ENCODE data around the gene ALKBH8. TPM values are rescaled to one million over a fixed set of nuclear protein-coding genes. Genes with fewer than 3 reads are reported as not detected.

ALKBH8 gene
- total and polyA plus RNA-seq, 2 experiments from 2014 or later, result 2.7 to 5.2 TPM

DNA sequence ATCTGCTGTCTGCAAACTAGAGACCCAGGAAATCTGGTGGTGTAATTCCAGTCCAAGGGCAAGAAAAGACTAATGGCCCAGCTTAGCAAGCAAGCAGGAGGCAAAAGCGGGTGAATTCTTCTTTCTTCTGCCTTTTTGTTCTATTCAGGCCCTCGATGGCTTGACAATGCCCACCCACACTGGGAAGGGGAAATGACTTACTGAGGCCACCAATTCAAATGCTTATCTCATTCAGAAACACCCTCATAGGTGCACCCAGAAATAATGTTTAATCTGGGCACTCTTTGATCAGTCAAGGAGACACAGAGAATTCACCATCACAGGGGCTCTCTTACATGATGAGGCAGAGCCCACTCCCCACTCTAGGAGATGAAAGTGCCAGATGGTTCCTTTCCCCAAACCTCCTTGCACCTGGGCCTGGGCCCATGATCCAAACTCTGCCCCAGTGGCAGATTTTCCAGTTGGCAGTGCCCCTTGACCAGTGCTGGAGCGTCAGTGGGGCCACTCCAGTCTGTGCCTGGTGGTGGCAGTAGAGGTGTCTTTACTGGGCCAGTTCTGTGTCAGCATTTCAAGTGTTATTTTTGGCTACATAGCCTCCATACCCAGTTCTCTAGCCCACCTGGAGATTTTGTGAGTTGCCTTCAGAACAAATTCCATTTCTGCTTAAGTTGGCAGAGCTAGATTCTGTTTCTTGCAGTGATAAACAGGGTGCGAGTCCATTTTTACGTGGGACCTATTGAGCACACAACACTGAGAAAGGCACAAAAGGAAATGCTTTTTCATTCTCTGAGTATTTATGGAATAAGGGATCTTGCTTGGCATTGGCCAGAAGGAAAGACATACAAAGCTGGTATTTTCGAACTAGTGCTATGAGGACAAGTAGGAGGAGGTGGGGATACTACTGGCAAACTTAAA lies 32.9 kb upstream of the ALKBH8 start:
- H3K9me2 ChIP-seq (replicated peaks; ENCODE audit: insufficient read depth), result no peaks in the 10 kb centered on the region
- WGBS (ENCODE audit: low lambda C conversion rate, missing lambda C conversion rate), result 63% methylated on average over 6 of the region's 6 CpGs
- no peaks in the 10 kb centered on the region for H3K36me3 ChIP-seq (replicated peaks; ENCODE audit: insufficient read depth, low read depth)
- H4K20me1 ChIP-seq (ENCODE audit: insufficient read depth, poor library complexity, severe bottlenecking), result no peaks in the 10 kb centered on the region
- TF ChIP-seq EZH2phosphoT487 (IDR thresholded peaks at IDR 0.05; ENCODE audit: low read depth, severe bottlenecking, unreplicated experiment) (no peak), EZH2 (IDR thresholded peaks at IDR 0.05; ENCODE audit: borderline replicate concordance) (no peak)
- TF ChIP-seq, protein P1, sequence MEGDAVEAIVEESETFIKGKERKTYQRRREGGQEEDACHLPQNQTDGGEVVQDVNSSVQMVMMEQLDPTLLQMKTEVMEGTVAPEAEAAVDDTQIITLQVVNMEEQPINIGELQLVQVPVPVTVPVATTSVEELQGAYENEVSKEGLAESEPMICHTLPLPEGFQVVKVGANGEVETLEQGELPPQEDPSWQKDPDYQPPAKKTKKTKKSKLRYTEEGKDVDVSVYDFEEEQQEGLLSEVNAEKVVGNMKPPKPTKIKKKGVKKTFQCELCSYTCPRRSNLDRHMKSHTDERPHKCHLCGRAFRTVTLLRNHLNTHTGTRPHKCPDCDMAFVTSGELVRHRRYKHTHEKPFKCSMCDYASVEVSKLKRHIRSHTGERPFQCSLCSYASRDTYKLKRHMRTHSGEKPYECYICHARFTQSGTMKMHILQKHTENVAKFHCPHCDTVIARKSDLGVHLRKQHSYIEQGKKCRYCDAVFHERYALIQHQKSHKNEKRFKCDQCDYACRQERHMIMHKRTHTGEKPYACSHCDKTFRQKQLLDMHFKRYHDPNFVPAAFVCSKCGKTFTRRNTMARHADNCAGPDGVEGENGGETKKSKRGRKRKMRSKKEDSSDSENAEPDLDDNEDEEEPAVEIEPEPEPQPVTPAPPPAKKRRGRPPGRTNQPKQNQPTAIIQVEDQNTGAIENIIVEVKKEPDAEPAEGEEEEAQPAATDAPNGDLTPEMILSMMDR (IDR thresholded peaks at IDR 0.05; ENCODE audit: poor library complexity), result peak; percentile 29
- no peak overlapping the region for H3K4me3 ChIP-seq
- peaks cover 37% of the 10 kb centered on the region for H3K27me3 ChIP-seq
- no peak overlapping the region for H3K27ac ChIP-seq
- H3K4me1 ChIP-seq (ENCODE audit: insufficient read depth), result no peaks in the 10 kb centered on the region
- no peak overlapping the region for H2AFZ ChIP-seq
- DNase-seq (ENCODE audit: low spot score), result peak; percentile 23
- H3K9me3 ChIP-seq (ENCODE audit: low read depth), result no peaks in the 10 kb centered on the region
- no peak overlapping the region for H3K4me2 ChIP-seq
- H3K79me2 ChIP-seq, result no peaks in the 10 kb centered on the region

DNA sequence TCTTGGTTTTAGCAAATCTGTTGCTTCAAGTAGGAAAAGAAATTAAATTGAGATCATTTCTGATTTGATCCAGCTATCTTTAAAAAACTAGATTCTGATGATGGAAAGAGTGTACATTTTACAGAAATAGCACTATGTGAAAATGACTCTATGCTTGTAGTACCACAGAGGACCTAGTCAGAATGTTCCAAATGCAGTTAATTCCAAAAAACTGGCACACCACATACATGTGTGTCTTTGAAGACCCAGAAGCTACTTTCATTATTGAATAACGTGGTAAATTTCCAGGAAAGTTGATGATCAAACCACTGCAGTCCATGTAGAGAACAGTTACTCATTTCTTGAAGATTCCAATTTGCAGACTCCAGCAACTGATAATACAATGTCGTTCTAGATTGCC lies 29.2 kb upstream of the ALKBH8 start:
- 45% methylated on average over 2 of the region's 2 CpGs for WGBS (ENCODE audit: low lambda C conversion rate, missing lambda C conversion rate)
- TF ChIP-seq EZH2phosphoT487 (IDR thresholded peaks at IDR 0.05; ENCODE audit: low read depth, severe bottlenecking, unreplicated experiment), result no peak
- TF ChIP-seq, protein P1 (IDR thresholded peaks at IDR 0.05; ENCODE audit: poor library complexity), result no peak
- no peak for TF ChIP-seq EZH2 (IDR thresholded peaks at IDR 0.05; ENCODE audit: borderline replicate concordance)
- no peaks in the 10 kb centered on the region for H3K79me2 ChIP-seq
- H2AFZ ChIP-seq, result no peak overlapping the region
- H3K4me3 ChIP-seq, result no peak overlapping the region
- no peaks in the 10 kb centered on the region for H3K9me3 ChIP-seq (ENCODE audit: low read depth)
- H3K27ac ChIP-seq, result no peak overlapping the region
- H4K20me1 ChIP-seq (ENCODE audit: insufficient read depth, poor library complexity, severe bottlenecking), result no peaks in the 10 kb centered on the region
- H3K9me2 ChIP-seq (replicated peaks; ENCODE audit: insufficient read depth), result no peaks in the 10 kb centered on the region
- no peak overlapping the region for H3K4me2 ChIP-seq
- DNase-seq (ENCODE audit: low spot score), result no peak
- peaks cover 9% of the 10 kb centered on the region for H3K4me1 ChIP-seq (ENCODE audit: insufficient read depth)
- peaks cover 66% of the 10 kb centered on the region for H3K27me3 ChIP-seq
- no peaks in the 10 kb centered on the region for H3K36me3 ChIP-seq (replicated peaks; ENCODE audit: insufficient read depth, low read depth)

DNA sequence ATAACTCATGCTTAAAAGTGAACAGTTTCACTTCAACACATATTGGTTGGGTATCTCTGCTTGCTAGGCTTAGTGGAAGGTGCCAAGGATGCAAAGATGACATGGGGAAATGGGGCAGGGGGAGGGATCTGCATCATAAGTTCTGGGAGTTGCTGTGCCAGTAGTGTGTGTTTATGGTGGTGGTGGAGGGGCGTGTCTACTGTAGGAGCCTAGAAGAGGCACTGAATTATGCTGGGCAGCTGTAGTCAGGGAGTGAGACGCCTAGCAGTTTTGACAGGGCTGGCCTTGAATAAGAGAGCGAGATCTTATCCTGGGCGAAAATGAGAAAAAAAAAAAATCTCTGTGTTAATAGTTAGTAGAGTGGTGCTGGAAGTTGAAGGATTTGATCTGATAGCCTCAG lies 28.4 kb upstream of the ALKBH8 start:
- no peak overlapping the region for H2AFZ ChIP-seq
- no peak for DNase-seq (ENCODE audit: low spot score)
- no peaks in the 10 kb centered on the region for H3K9me3 ChIP-seq (ENCODE audit: low read depth)
- H3K4me2 ChIP-seq, result no peak overlapping the region
- no peak overlapping the region for H3K27ac ChIP-seq
- no peaks in the 10 kb centered on the region for H3K79me2 ChIP-seq
- H3K27me3 ChIP-seq, result peaks cover 74% of the 10 kb centered on the region
- peaks cover 9% of the 10 kb centered on the region for H3K4me1 ChIP-seq (ENCODE audit: insufficient read depth)
- TF ChIP-seq EZH2 (IDR thresholded peaks at IDR 0.05; ENCODE audit: borderline replicate concordance) (no peak), EZH2phosphoT487 (IDR thresholded peaks at IDR 0.05; ENCODE audit: low read depth, severe bottlenecking, unreplicated experiment) (no peak)
- TF ChIP-seq, protein P1 (IDR thresholded peaks at IDR 0.05; ENCODE audit: poor library complexity), result no peak
- H3K36me3 ChIP-seq (replicated peaks; ENCODE audit: insufficient read depth, low read depth), result no peaks in the 10 kb centered on the region
- H3K9me2 ChIP-seq (replicated peaks; ENCODE audit: insufficient read depth), result no peaks in the 10 kb centered on the region
- no peaks in the 10 kb centered on the region for H4K20me1 ChIP-seq (ENCODE audit: insufficient read depth, poor library complexity, severe bottlenecking)
- 44% methylated on average over 4 of the region's 4 CpGs for WGBS (ENCODE audit: low lambda C conversion rate, missing lambda C conversion rate)
- no peak overlapping the region for H3K4me3 ChIP-seq

Measured in hepatocyte (in vitro differentiated cells).